Motor neuron (in vitro differentiated cells): ENCODE measurements around the gene CSK. TPM values are rescaled to one million over a fixed set of nuclear protein-coding genes. Genes with fewer than 3 reads are reported as not detected.
A peak's percentile ranks its signal among the peaks of the same experiment; 100 is the strongest.

Experiments
- ATAC-seq, 8 experiments: fragments of 200-7000 bp; cut with Tn5 transposase; replicated peaks in 6 of 8; 2 replicates each; pipeline ENCODE4 v1.8.0; 2021; ENCODE audit warnings: mild to moderate bottlenecking in 8 of 8, moderate library complexity in 8 of 8
- H3K27ac ChIP-seq, 2 donors: fragments of 250-450 bp; sonication (Bioruptor Pico); 2 replicates each; pipeline ENCODE4 v1.9.0; 2021; ENCODE audit warnings: antibody characterized with exemption in 2 of 2, mild to moderate bottlenecking in 2 of 2, moderate library complexity in 1 of 2
- H3K4me1 ChIP-seq, 2 donors: fragments of 250-450 bp; sonication (Bioruptor Pico); replicated peaks in 1 of 2; 2 replicates each; pipeline ENCODE4 v1.6.1; 2021; ENCODE audit warnings: antibody characterized with exemption in 2 of 2, mild to moderate bottlenecking in 2 of 2, moderate library complexity in 1 of 2
- H3K4me3 ChIP-seq, 5 donors: fragments of 250-450 bp; sonication (Bioruptor Pico); 2 replicates each; pipeline ENCODE4 v1.9.0; 2021; ENCODE audit warnings: antibody characterized with exemption in 5 of 5, mild to moderate bottlenecking in 5 of 5, moderate library complexity in 4 of 5
- WGBS, 10 experiments: fragments of 450-650 bp; shearing (Covaris generic); methylation state at CpG; one replicate each; pipeline ENCODE4 v1.0.0; 2022; 5-methylcytosine and 5-hydroxymethylcytosine counted together
- in situ Hi-C, 9 experiments: fragments of 400-800 bp; cut with MboI; loops; one replicate each; pipeline ENCODE4 v1.15.0; 2021; ENCODE audit warnings: low sequenced_read_pairs in 9 of 9, low pct_unique_long_range_greater_than_20kb in 2 of 9; ENCODE audit not compliant: unreplicated experiment in 9 of 9
- total RNA-seq, 8 experiments: library from RNA; unstranded; fragments of 300-600 nt; gene quantifications; 2 replicates each; pipeline versions ENCODE4 v1.2.3 to v1.2.4, GENCODE V29; 2022

Gene CSK
- total RNA-seq, 8 experiments from 2014 or later: 15.6 to 155 (median 27.0) TPM

DNA sequence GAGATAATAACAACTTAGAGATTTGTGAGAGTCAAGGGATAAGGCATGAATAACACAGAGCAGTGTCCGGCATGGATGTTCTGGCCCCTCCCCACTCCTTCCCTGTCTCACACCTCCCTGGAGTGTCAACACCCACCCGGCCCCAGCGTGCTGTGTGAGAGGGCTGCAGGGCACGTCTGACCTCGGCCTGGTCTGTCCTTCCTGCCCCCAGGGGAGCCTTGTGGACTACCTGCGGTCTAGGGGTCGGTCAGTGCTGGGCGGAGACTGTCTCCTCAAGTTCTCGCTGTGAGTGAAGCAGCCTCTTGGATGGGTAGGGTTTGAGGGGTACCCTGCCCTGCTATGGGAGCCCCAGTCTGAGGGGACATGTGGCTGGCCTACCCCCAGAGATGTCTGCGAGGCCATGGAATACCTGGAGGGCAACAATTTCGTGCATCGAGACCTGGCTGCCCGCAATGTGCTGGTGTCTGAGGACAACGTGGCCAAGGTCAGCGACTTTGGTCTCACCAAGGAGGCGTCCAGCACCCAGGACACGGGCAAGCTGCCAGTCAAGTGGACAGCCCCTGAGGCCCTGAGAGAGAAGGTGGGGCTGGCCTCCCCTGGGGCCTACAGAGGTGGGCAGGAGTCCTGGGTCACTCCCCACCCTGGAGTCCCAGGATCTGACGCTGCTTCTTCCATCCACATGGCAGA lies 19.6 kb downstream of the CSK start:
- in situ Hi-C loops: no loop called here

DNA sequence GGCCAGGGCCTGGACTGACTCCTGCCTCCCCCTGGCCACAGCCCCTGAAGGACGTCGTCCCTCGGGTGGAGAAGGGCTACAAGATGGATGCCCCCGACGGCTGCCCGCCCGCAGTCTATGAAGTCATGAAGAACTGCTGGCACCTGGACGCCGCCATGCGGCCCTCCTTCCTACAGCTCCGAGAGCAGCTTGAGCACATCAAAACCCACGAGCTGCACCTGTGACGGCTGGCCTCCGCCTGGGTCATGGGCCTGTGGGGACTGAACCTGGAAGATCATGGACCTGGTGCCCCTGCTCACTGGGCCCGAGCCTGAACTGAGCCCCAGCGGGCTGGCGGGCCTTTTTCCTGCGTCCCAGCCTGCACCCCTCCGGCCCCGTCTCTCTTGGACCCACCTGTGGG lies 20.4 kb downstream of the CSK start:
- 100% methylated on average over 1 of the region's 20 CpGs; no CpG with 5 or more reads in 8 of the 10 experiments for WGBS, 10 experiments
- ATAC-seq: no peak
- Histone ChIP-seq H3K27ac (no peak overlapping the region), H3K4me3 (no peak overlapping the region), H3K4me1 (peaks cover 3 to 6% of the 10 kb centered on the region in 2 donors)
- in situ Hi-C loops: no loop called here

More for the DNA sequence above, 19.6 kb downstream of the CSK start:
- Histone ChIP-seq H3K27ac (no peak overlapping the region), H3K4me3 (no peak overlapping the region), H3K4me1 (no peaks in the 10 kb centered on the region)
- WGBS, 10 experiments: 80 to 100% (median 80%) methylated on average over 1 to 3 of the region's 18 CpGs; no CpG with 5 or more reads in 6 of the 10 experiments
- peak in 1 of 8 experiments; percentile 6 for ATAC-seq

DNA sequence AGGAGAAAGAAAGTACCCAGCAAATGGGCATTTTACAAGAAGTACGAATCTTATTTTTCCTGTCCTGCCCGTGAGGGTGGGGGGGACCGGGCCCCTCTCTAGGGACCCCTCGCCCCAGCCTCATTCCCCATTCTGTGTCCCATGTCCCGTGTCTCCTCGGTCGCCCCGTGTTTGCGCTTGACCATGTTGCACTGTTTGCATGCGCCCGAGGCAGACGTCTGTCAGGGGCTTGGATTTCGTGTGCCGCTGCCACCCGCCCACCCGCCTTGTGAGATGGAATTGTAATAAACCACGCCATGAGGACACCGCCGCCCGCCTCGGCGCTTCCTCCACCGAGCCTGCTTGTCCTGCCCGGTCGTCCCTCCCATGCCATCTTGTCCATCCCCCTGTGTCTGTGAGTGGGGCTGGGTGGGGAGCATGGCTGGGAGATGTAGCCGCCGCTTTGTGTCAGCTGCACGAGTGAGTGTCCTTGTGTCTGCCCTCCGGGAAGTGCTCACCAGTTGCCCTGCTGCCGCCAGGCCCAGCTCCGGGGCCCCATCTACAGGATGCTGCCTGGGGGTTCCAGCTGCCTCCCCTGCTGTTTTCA lies 21.1 kb downstream of the CSK start:
- no peak for ATAC-seq
- 60 to 100% (median 88%) methylated on average over 1 to 11 of the region's 31 CpGs; no CpG with 5 or more reads in 4 of the 10 experiments for WGBS, 10 experiments

DNA sequence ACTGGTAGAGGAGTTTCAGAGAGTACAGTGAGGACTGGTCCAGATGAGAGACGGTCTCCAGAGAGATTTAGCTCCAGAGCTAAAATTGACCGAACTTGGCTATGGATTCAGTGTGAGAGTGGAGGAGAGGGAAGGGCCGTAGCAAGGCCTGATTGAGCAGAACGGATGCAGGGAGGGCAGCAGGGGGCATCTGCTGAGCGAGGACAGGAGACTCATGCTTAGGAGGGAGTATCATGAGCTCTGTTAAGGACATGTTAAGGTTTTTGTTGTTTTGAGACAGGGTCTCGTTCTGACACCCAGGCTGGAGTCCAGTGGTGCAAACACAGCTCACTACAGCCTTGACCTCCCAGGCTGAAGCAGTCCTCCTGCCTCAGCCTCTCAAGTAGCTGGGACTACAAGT lies 23.1 kb downstream of the CSK start:
- ATAC-seq: no peak
- Histone ChIP-seq H3K27ac (no peak overlapping the region), H3K4me3 (no peak overlapping the region), H3K4me1 (peaks cover 7 to 13% of the 10 kb centered on the region in 2 donors)
- in situ Hi-C loops: no loop called here
- 62 to 100% (median 76%) methylated on average over 1 to 5 of the region's 6 CpGs; no CpG with 5 or more reads in 3 of the 10 experiments for WGBS, 10 experiments

More for the DNA sequence above, 21.1 kb downstream of the CSK start:
- Histone ChIP-seq H3K4me1 (peaks cover 7 to 12% of the 10 kb centered on the region in 2 donors), H3K4me3 (no peak overlapping the region), H3K27ac (no peak overlapping the region)
- in situ Hi-C loops: no loop called here

DNA sequence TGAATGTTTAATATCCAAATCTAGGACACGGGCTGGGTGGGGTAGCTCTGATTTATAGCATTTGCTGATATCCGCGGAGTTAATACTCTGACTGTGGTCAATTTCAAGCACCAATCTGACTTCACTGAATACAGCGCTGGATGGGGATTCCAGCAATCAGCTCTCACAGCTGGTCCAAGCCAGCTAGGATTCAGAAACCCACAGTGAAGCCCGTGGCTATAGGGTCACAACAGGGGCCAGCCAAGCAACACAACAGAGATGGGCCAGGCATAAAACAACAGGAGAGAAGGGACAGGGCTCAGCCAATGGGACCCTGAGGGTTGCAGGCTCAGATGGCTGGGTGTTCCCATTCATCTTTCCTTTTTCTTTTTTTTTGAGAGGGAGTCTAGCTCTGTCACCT lies 25.4 kb downstream of the CSK start:
- WGBS, 10 experiments: 0 to 89% (median 62%) methylated on average over 1 to 4 of the region's 5 CpGs; no CpG with 5 or more reads in 4 of the 10 experiments
- in situ Hi-C loops: no loop called here
- peak; percentile 5 to 97 (median 88) for ATAC-seq

DNA sequence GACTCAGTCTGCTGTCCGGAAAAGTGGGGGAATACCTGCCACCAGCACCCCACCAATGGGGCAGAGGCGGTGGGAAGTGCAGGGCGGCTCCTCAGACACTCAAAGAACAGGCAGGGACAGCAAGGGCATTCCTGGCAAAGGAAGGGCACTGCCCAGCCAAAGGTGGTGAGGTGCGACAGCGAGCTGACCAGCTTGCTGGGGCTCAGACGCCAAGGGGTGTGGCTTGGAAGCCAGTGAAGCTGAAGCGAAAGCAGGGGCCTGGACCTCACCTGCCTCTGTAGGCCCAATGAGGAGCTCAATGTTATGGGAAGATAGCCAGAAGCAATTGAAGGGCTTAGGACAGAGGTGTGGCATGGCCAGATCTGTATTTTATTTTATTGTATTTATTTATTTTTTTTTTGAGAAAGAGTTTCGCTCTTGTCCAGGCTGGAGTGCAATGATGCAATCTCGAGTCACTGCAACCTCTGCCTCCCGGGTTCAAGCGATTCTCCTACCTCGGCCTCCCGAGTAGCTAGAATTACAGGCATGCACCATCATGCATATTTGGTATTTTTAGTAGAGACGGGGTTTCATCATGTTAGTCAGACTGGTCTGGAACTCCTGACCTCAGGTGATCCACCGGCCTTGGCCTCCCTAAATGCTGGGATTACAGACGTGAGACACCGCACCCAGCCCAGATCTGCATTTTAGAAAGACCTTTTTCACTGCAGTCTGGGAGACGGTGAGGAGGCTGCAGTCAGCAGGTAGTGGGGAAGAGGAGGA lies 26.4 kb downstream of the CSK start:
- Histone ChIP-seq H3K27ac (peak overlapping the region in 1 of 2 donors; percentile 76), H3K4me1 (peaks cover 7 to 13% of the 10 kb centered on the region in 2 donors), H3K4me3 (no peak overlapping the region)
- no peak for ATAC-seq
- in situ Hi-C loops: no loop called here
- WGBS, 10 experiments: 70 to 91% (median 83%) methylated on average over 1 to 9 of the region's 18 CpGs; no CpG with 5 or more reads in 2 of the 10 experiments

More for the DNA sequence above, 25.4 kb downstream of the CSK start:
- H3K4me1 ChIP-seq: peaks cover 7 to 13% of the 10 kb centered on the region in 2 donors
- no peak overlapping the region for H3K4me3 ChIP-seq
- peak overlapping the region; percentile 6 to 76 for H3K27ac ChIP-seq

DNA sequence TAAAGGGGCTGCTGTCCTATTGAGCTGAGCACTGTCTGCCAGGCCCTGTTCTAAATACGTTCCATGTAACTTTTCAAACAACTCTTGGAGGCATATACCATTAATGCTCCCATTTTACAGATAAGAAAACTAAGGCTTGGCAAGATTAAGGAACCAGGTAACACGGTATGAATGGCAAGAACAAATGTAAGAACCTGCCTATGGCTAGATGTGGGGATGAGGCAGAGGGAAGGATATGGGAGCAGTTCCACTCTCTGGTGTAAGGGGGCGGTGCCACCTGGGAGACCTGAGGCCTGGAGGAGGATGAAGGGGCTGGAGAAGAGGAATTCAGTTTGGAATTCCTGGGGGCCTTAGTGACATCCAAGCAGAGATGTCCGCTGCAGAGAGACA lies 27.0 kb downstream of the CSK start:
- 20 to 90% (median 60%) methylated on average over 1 to 3 of the region's 4 CpGs; no CpG with 5 or more reads in 3 of the 10 experiments for WGBS, 10 experiments
- in situ Hi-C loops: no loop called here
- peak in 1 of 8 experiments; percentile 14 for ATAC-seq
- Histone ChIP-seq H3K4me3 (no peak overlapping the region), H3K4me1 (peaks cover 7 to 13% of the 10 kb centered on the region in 2 donors), H3K27ac (no peak overlapping the region)

DNA sequence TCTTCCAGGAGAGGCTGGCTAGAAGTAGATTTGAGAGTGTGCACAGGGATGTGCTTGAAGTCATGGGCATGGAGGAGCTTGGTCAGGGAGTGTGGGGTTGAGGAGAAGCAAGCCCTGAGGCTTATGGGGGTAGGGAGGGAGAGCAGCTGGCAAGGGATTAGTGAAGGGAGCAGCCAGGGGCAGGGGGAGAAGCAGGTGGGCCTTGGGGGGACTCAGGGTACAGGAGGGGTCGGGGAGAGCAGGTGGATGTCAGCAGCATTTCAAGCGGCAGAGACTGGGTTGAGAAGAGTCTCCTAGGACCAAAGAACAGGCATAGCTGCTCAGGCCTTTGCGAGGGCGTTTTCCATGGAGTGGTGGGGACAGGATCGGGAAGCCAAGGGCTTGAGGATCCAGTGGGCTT lies 27.4 kb downstream of the CSK start:
- H3K27ac ChIP-seq: no peak overlapping the region
- ATAC-seq: peak in 1 of 8 experiments; percentile 7
- in situ Hi-C loops: no loop called here
- H3K4me3 ChIP-seq: no peak overlapping the region
- H3K4me1 ChIP-seq: peaks cover 7 to 13% of the 10 kb centered on the region in 2 donors
- WGBS, 10 experiments: 78 to 100% (median 100%) methylated on average over 1 to 3 of the region's 5 CpGs; no CpG with 5 or more reads in 7 of the 10 experiments

DNA sequence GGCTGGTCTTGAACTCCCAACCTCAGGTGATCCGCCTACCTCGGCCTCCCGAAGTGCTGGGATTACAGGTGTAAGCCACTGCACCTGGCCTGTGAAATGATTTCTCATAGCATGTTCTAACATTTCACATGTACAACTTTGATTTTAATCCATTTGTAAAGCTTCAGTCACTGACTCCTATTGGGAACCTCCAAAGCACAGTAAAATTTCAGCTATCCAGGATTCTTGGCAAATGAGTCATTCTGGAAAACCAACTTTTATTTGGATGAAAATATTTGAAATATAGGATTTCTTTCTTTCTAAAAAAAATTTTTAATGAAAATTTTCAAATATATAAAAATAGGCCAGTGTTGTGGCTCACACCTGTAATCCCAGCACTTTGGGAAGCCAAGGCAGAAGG lies 28.1 kb downstream of the CSK start:
- WGBS, 10 experiments: 61 to 100% (median 80%) methylated on average over 1 to 3 of the region's 3 CpGs; no CpG with 5 or more reads in 7 of the 10 experiments
- Histone ChIP-seq H3K4me3 (no peak overlapping the region), H3K4me1 (peaks cover 7 to 13% of the 10 kb centered on the region in 2 donors), H3K27ac (no peak overlapping the region)
- no peak for ATAC-seq
- in situ Hi-C loops: no loop called here

DNA sequence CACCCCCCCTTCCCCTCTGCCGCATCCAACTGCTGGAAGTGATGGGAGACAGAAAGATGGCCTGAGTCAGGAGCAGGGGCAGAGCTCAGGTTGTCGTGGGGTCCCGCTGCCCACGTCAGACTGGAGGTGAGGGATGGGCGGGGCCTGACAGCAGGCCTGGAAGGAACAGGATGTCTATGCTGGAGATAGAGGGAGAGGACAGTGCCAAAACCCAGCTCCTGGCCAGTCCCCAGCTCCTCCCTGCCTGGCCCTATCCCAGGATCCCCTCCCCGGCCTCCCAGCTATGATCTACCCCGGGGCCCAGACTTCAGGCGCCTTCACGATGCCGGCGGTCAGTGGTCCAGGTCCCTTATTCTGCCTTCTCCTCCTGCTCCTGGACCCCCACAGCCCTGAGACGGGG lies 30.7 kb downstream of the CSK start, which contains the start of gene LMAN1L:
LMAN1L (plus strand) TSS at position 303 of the 400 bp plus-strand sequence; CDS start at position 323, 20 bp downstream.
- Histone ChIP-seq H3K4me3 (no peak within 1 kb of the TSS), H3K4me1 (peaks cover 9 to 15% of the 10 kb centered on the region in 2 donors), H3K27ac (no peak within 1 kb of the TSS)
- 85% methylated on average over 4 of the region's 12 CpGs; no CpG with 5 or more reads in 9 of the 10 experiments for WGBS, 10 experiments
- peak in 1 of 8 experiments; percentile 10 for ATAC-seq
- in situ Hi-C loops: no loop called here

DNA sequence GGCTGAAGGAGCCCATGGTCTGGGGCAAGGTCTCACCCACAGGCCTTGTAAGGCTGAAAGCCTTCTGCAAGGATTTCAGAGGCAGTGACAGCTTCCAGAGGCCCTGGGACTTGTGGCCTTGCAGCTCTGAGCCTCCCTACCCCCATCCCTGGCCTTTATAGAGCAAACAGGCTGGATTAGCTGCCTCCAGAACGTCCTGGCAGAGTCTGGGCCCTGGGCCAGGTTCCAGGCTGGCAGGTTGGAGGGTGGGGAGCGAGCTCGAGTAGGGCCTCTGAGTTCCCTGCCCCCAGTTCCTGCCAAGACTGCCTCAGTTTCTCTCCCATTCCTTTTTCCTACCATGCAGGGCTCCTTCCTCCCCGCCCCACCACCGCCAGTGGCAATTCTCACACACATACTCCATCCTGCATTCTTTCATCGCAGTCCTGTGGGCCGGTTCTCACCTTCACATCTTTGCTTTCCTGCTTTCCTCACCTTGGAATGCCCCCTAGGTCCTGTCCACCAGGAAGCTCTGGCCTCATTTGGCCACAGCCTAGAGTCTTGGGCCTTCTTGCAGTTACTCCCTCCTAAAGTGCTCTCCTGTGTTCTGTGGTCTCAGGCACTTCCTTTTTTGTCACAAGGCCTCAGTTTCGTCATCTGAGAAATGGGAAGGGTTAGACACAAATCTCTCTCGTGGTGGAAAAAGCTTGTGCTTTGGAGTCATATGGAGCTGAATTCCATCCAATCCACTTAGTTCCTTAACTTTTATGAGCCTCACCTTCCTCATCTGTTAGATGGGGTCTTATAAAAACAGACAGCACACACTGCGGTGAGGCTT lies 33.4 kb downstream of the CSK start:
- no peak overlapping the region for H3K4me3 ChIP-seq
- H3K27ac ChIP-seq: no peak overlapping the region
- ATAC-seq: no peak
- peaks cover 9 to 12% of the 10 kb centered on the region in 2 donors for H3K4me1 ChIP-seq
- 53 to 100% (median 83%) methylated on average over 1 to 6 of the region's 10 CpGs; no CpG with 5 or more reads in 3 of the 10 experiments for WGBS, 10 experiments
- in situ Hi-C loops: no loop called here

DNA sequence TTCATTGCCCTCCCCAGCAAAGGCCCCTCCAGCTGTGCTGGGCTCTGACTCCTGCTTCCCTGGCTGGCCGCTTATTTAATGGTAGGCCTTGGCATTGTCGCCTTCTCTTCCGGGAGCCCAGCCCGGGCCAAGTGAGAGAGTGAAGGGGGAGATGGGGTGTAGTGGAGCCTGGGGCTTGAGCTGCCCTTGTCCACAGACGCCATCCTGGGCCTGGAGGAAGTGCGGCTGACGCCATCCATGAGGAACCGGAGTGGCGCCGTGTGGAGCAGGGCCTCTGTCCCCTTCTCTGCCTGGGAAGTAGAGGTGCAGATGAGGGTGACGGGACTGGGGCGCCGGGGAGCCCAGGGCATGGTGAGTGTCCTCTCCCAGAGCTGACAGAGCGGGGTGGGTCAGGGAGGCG lies 34.1 kb downstream of the CSK start:
- Histone ChIP-seq H3K27ac (no peak overlapping the region), H3K4me3 (no peak overlapping the region), H3K4me1 (peaks cover 15 to 17% of the 10 kb centered on the region in 2 donors)
- in situ Hi-C loops: no loop called here
- WGBS, 10 experiments: 51% methylated on average over 3 of the region's 15 CpGs; no CpG with 5 or more reads in 9 of the 10 experiments
- ATAC-seq: no peak
